Limb (tissue), 2 donors: Measurements from ENCODE around the gene ELFN2.

Source experiments
- DNase-seq, 2 donors: peaks; one replicate each; pipeline ENCODE4 v3.0.0-alpha.2; 2016; ENCODE audit errors: extremely low spot score in 2 of 2

The ELFN2 gene

GRCh38 chr22:37358386-37358785 is 68.9 kb downstream of the ELFN2 start:
- DNase-seq, result no peak

- DNase-seq, result no peak
Observed at GRCh38 chr22:37357446-37358075, 69.7 kb downstream of the ELFN2 start.

GRCh38 chr22:37356922-37357321 is 70.4 kb downstream of the ELFN2 start:
- DNase-seq, result no peak

- DNase-seq, result no peak
Observed at GRCh38 chr22:37355174-37355573, 72.1 kb downstream of the ELFN2 start.

- DNase-seq, result no peak
Observed at GRCh38 chr22:37354670-37355069, 72.6 kb downstream of the ELFN2 start.

GRCh38 chr22:37354261-37354660 is 73.0 kb downstream of the ELFN2 start:
- DNase-seq, result no peak

- DNase-seq, result no peak
Observed at GRCh38 chr22:37353839-37354238, 73.4 kb downstream of the ELFN2 start.

GRCh38 chr22:37352481-37352880 is 74.8 kb downstream of the ELFN2 start:
- no peak for DNase-seq

GRCh38 chr22:37351232-37351631 is 76.0 kb downstream of the ELFN2 start:
- no peak for DNase-seq

- no peak for DNase-seq
Observed at GRCh38 chr22:37349043-37349814, 78.0 kb downstream of the ELFN2 start.

GRCh38 chr22:37346505-37346895 is 80.8 kb downstream of the ELFN2 start:
- no peak for DNase-seq

GRCh38 chr22:37345863-37346504 is 81.3 kb downstream of the ELFN2 start:
- peak in 1 of 2 donors; percentile 30 for DNase-seq

- no peak for DNase-seq
Observed at GRCh38 chr22:37344735-37345449, 82.4 kb downstream of the ELFN2 start.

- DNase-seq, result no peak
Observed at GRCh38 chr22:37343863-37344734, 83.2 kb downstream of the ELFN2 start.

GRCh38 chr22:37343348-37343747 is 83.9 kb downstream of the ELFN2 start:
- no peak for DNase-seq

GRCh38 chr22:37342065-37342464 is 85.2 kb downstream of the ELFN2 start:
- DNase-seq, result no peak

GRCh38 chr22:37340331-37341262 is 86.7 kb downstream of the ELFN2 start:
- DNase-seq, result no peak

- no peak for DNase-seq
Observed at GRCh38 chr22:37338539-37339246, 88.6 kb downstream of the ELFN2 start.

- no peak for DNase-seq
Observed at GRCh38 chr22:37337204-37337943, 89.9 kb downstream of the ELFN2 start.
